RWPE2 (cell line): ENCODE results near the gene TMEM150A.

Experiments
- ATAC-seq: fragments of 200-7000 bp; cut with Tn5 transposase; 3 replicates; pipeline ENCODE4 v1.9.1; 2021; ENCODE audit warnings: low read depth
- DNase-seq: peaks from one replicate; pipeline ENCODE4 v3.0.0-alpha.2; 2020; ENCODE audit warnings: low spot score
- H3K27ac ChIP-seq: fragments of 450-650 bp; 2 replicates; pipeline ENCODE4 v1.5.1; 2017; ENCODE audit warnings: mild to moderate bottlenecking; ENCODE audit not compliant: poor library complexity, severe bottlenecking
- H3K27me3 ChIP-seq: fragments of 250-450 bp; sonication (Bioruptor Pico); 2 replicates; pipeline ENCODE4 v1.5.1; 2021; ENCODE audit warnings: mild to moderate bottlenecking, moderate library complexity; ENCODE audit not compliant: insufficient read depth, poor library complexity, severe bottlenecking
- H3K36me3 ChIP-seq: fragments of 250-450 bp; sonication (Bioruptor Pico); 2 replicates; pipeline ENCODE4 v1.5.1; 2020; ENCODE audit warnings: low read depth, mild to moderate bottlenecking, moderate library complexity
- H3K4me1 ChIP-seq: fragments of 250-450 bp; sonication (Bioruptor Pico); 2 replicates; pipeline ENCODE4 v1.5.1; 2021; ENCODE audit warnings: mild to moderate bottlenecking, moderate library complexity; ENCODE audit not compliant: insufficient read depth, poor library complexity, severe bottlenecking
- H3K4me3 ChIP-seq: fragments of 250-450 bp; sonication (Bioruptor Pico); 2 replicates; pipeline ENCODE4 v1.5.1; 2021; ENCODE audit warnings: mild to moderate bottlenecking, moderate library complexity; ENCODE audit not compliant: severe bottlenecking
- H3K9me3 ChIP-seq: fragments of 250-450 bp; sonication (Bioruptor Pico); 2 replicates; pipeline ENCODE4 v1.5.1; 2021; ENCODE audit warnings: mild to moderate bottlenecking, moderate library complexity; ENCODE audit not compliant: severe bottlenecking
- TF ChIP-seq, protein P1 (sequence below): fragments of 450-650 bp; IDR thresholded peaks from one replicate; pipeline ENCODE4 v1.5.1; 2017; ENCODE audit warnings: mild to moderate bottlenecking, moderate library complexity; ENCODE audit not compliant: poor library complexity, severe bottlenecking

TMEM150A gene

GRCh38 chr2:85558160-85558559 is 44.3 kb downstream of the TMEM150A start:
- no peak overlapping the region for H3K4me3 ChIP-seq
- DNase-seq, result no peak
- H3K36me3 ChIP-seq, result peaks cover 61% of the 10 kb centered on the region
- TF ChIP-seq, protein P1, sequence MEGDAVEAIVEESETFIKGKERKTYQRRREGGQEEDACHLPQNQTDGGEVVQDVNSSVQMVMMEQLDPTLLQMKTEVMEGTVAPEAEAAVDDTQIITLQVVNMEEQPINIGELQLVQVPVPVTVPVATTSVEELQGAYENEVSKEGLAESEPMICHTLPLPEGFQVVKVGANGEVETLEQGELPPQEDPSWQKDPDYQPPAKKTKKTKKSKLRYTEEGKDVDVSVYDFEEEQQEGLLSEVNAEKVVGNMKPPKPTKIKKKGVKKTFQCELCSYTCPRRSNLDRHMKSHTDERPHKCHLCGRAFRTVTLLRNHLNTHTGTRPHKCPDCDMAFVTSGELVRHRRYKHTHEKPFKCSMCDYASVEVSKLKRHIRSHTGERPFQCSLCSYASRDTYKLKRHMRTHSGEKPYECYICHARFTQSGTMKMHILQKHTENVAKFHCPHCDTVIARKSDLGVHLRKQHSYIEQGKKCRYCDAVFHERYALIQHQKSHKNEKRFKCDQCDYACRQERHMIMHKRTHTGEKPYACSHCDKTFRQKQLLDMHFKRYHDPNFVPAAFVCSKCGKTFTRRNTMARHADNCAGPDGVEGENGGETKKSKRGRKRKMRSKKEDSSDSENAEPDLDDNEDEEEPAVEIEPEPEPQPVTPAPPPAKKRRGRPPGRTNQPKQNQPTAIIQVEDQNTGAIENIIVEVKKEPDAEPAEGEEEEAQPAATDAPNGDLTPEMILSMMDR, result no peak
- ATAC-seq, result no peak
- no peak overlapping the region for H3K27ac ChIP-seq
- no peaks in the 10 kb centered on the region for H3K27me3 ChIP-seq
- H3K4me1 ChIP-seq, result no peaks in the 10 kb centered on the region
- no peaks in the 10 kb centered on the region for H3K9me3 ChIP-seq

- H3K27me3 ChIP-seq, result no peaks in the 10 kb centered on the region
- no peaks in the 10 kb centered on the region for H3K9me3 ChIP-seq
- no peak overlapping the region for H3K27ac ChIP-seq
- H3K4me1 ChIP-seq, result no peaks in the 10 kb centered on the region
- ATAC-seq (no peak), DNase-seq (no peak)
- TF ChIP-seq, protein P1, result no peak
- peaks cover 70% of the 10 kb centered on the region for H3K36me3 ChIP-seq
- no peak overlapping the region for H3K4me3 ChIP-seq
These were observed 45.4 kb downstream of the TMEM150A start for GRCh38 chr2:85557130-85557529.

- TF ChIP-seq, protein P1, result no peak
- no peak for DNase-seq
- Histone ChIP-seq H3K9me3 (no peaks in the 10 kb centered on the region), H3K36me3 (peaks cover 90% of the 10 kb centered on the region), H3K4me3 (no peak overlapping the region), H3K4me1 (peaks cover 5% of the 10 kb centered on the region), H3K27ac (no peak overlapping the region), H3K27me3 (no peaks in the 10 kb centered on the region)
- ATAC-seq, result no peak
These were observed 47.4 kb downstream of the TMEM150A start for GRCh38 chr2:85554980-85555612.

DNA sequence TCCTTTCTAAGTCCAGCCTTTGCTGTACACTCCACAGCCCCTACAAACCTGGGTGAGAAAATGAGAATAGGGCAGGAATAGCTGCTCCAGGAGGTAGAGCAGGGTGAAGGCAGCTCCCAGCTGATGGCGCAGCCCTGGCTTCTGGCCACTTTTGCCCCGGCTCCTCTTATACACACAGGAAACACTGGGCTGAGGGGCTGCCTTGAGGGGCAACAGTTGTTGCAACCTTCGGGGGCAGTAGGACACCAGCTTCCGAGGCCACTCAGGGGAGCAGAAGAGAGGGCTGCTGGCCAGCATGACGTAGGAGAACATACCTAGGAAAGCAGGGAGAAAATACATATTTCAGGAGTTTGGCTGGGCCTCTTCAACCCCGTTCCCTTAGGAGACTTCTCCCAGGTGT is 49.3 kb downstream of the TMEM150A start:
- no peak overlapping the region for H3K27ac ChIP-seq
- H3K4me1 ChIP-seq, result peaks cover 9% of the 10 kb centered on the region
- no peak overlapping the region for H3K4me3 ChIP-seq
- DNase-seq, result no peak
- H3K27me3 ChIP-seq, result no peaks in the 10 kb centered on the region
- peaks cover 89% of the 10 kb centered on the region for H3K36me3 ChIP-seq
- no peaks in the 10 kb centered on the region for H3K9me3 ChIP-seq
- TF ChIP-seq, protein P1, result no peak
- no peak for ATAC-seq
